ENCODE measurements around the gene WRAP73. TPM values are rescaled to one million over a fixed set of nuclear protein-coding genes. Genes with fewer than 3 reads are reported as not detected.
A peak's percentile ranks its signal among the peaks of the same experiment; 100 is the strongest.

Gene WRAP73
- total and polyA plus RNA-seq, 9 of the 15 experiments (the other 6 are each of a cell fraction or from before 2014, with no cell fraction given): 4.3 to 51.8 (median 30.1) TPM

DNA sequence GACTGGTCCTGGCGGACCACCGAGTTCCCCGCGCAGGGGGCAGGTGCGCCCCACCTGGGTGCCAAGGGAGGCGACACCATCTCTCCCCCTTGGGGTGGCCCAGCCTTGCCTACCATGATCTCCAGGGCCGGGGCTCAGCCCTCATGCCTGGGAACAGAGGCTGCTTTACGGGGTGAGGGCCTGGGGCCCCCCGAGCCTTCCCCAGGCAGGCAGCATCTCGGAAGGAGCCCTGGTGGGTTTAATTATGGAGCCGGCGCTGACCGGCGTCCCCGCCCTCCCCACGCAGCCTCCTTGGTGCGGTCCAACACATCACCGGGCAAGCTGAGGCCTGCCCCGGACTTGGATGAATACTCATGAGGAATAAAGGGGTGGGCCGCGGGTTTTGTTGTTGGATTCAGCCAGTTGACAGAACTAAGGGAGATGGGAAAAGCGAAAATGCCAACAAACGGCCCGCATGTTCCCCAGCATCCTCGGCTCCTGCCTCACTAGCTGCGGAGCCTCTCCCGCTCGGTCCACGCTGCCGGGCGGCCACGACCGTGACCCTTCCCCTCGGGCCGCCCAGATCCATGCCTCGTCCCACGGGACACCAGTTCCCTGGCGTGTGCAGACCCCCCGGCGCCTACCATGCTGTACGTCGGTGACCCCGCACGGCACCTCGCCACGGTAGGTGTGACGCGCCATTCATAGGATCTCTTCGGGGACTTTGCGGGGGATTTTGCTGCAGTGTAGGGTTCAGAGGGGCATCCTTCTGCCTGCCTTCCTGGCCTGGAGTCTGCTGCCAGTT lies 40.6 kb upstream of the WRAP73 start:
- 13% methylated on average over 47 of the region's 50 CpGs for WGBS (ENCODE audit: insufficient coverage, low coverage, missing lambda C conversion rate)
- in situ Hi-C loops (cut with MboI) (no loop called here), intact Hi-C loops (cut with micrococcal nuclease) (no loop called here)
- no peak overlapping the region for H2AFZ ChIP-seq (ENCODE audit: low read depth, low read length)
- H3K9me1 ChIP-seq (ENCODE audit: control insufficient read depth, insufficient read depth, low read length): no peaks in the 10 kb centered on the region
- CTCF ChIA-PET (ENCODE audit: low intra/inter-chr PET ratio): no interaction called here
- FAIRE-seq (no peak), ATAC-seq (no peak), DNase-seq (ENCODE audit: extremely low read depth in 1 of 4, low spot score in 3 of 4) (no peak)
- H3K36me3 ChIP-seq (ENCODE audit: control insufficient read depth, insufficient read depth, low read length): no peaks in the 10 kb centered on the region
- TF ChIP-seq POLR2A (conservative IDR thresholded peaks at IDR 0.05): no peak
- TF ChIP-seq CBFA2T3 (IDR thresholded peaks at IDR 0.05): no peak
- TF ChIP-seq ZNF23 (CRISPR knock-in tag; IDR thresholded peaks at IDR 0.05): no peak
- peak; percentile 91 for TF ChIP-seq PRDM10 (IDR thresholded peaks at IDR 0.05; ENCODE audit: partially characterized antibody)
- no peak for TF ChIP-seq GATA2 (CRISPR knock-in tag; IDR thresholded peaks at IDR 0.05)
- TF ChIP-seq HDAC6 (IDR thresholded peaks at IDR 0.05; ENCODE audit: low read depth, low read length): no peak
- TF ChIP-seq CSDE1 (IDR thresholded peaks at IDR 0.05): no peak
- TF ChIP-seq HIVEP1 (CRISPR knock-in tag; IDR thresholded peaks at IDR 0.05): no peak
- BruUV-seq (replicated peaks): no TSS peak
- no peaks in the 10 kb centered on the region for H3K79me2 ChIP-seq (ENCODE audit: control insufficient read depth, insufficient read depth, low read length)
- no peak overlapping the region for H3K9ac ChIP-seq (ENCODE audit: insufficient read depth in 1 of 2, low read depth in 2 of 2, low read length in 2 of 2)
- H3K4me1 ChIP-seq (replicated peaks in 1 of 2; ENCODE audit: control insufficient read depth in 2 of 2, insufficient read depth in 2 of 2, low read length in 2 of 2): peaks cover 5 to 60% of the 10 kb centered on the region in 2 experiments; a peak in 3 of 5 replicates
- H3K9me3 ChIP-seq (replicated peaks; ENCODE audit: control insufficient read depth, insufficient read depth, low read depth, low read length): 0 out of 2 replicates have a peak, but pooled peaks cover 2% of the 10 kb centered on the region
- peaks cover 43 to 75% of the 10 kb centered on the region in 2 experiments for H3K27me3 ChIP-seq (ENCODE audit: control insufficient read depth in 2 of 2, insufficient read depth in 2 of 2, low read length in 2 of 2)
- POLR2A ChIA-PET: interaction anchor here (0.5 to 0.9 kb wide), 3 partner anchors 13 to 44 kb away, joined by 3 to 4 read pairs (median 3); no protein-coding TSS in a partner anchor
- no peak overlapping the region for H3K27ac ChIP-seq (ENCODE audit: extremely low read depth, low read depth, low read length)
- H3K4me3 ChIP-seq: no peak overlapping the region
- peaks cover 32% of the 10 kb centered on the region for H4K20me1 ChIP-seq (replicated peaks; ENCODE audit: control insufficient read depth, insufficient read depth, low read length)
- no peak overlapping the region for H3K4me2 ChIP-seq (ENCODE audit: insufficient read depth, low read length)
